GM12878 (cell line): Measurements from ENCODE around the gene KCNA1. TPM values are rescaled to one million over a fixed set of nuclear protein-coding genes. Genes with fewer than 3 reads are reported as not detected.

Experiments
- ATAC-seq: fragments of 200-7000 bp; cut with Tn5 transposase; 3 replicates; pipeline ENCODE4 v1.9.1; 2020; ENCODE audit warnings: mild to moderate bottlenecking, moderate library complexity
- Bru-seq: library from RNA; stranded (reverse); fragments of 400-500 nt; gene quantifications from one replicate; lab custom pipeline; 2021; lab: Mats Ljungman, UMichigan
- BruChase-seq, 2 experiments: library from RNA; stranded (reverse); fragments of 400-500 nt; gene quantifications; one replicate each; lab custom pipeline; 2021; lab: Mats Ljungman, UMichigan
- BruUV-seq: library from RNA; stranded (reverse); fragments of 400-500 nt; replicated peaks from 2 replicates; lab custom pipeline; 2021; lab: Mats Ljungman, UMichigan
- CTCF ChIA-PET: fragments of 300-600 bp; sonication (Branson Sonifier 250); formaldehyde crosslinking; extraction: SDS; loops from one replicate; lab custom pipeline; 2021; ENCODE audit warnings: inconsistent platforms; lab: Yijun Ruan, JAX
- POLR2A ChIA-PET: fragments of 350-600 bp; formaldehyde crosslinking; extraction: SDS; loops from one replicate; lab custom pipeline; 2021; ENCODE audit warnings: inconsistent platforms; lab: Charles Lee
- RAD21 ChIA-PET: fragments of 300-600 bp; sonication (Branson Sonifier 250); formaldehyde crosslinking; loops from one replicate; lab custom pipeline; 2023; ENCODE audit warnings: antibody characterized with exemption; ENCODE audit not compliant: unreplicated experiment; lab: Charles Lee
- SMC1A ChIA-PET: fragments of 300-600 bp; sonication (Branson Sonifier 250); formaldehyde crosslinking; loops from one replicate; lab custom pipeline; 2023; ENCODE audit not compliant: unreplicated experiment, uncharacterized antibody; lab: Charles Lee
- DNase-seq: peaks from one replicate; pipeline ENCODE4 v3.0.0-alpha.2; 2011; ENCODE audit warnings: low read depth, low spot score
- FAIRE-seq: peaks from 3 replicates; lab custom pipeline; 2011; peaks lifted over from hg19 to GRCh38; lab: Jason Lieb, UNC
- H2AFZ ChIP-seq: 2 replicates; pipeline ENCODE4 v1.6.0; 2011; ENCODE audit warnings: low read depth, low read length, control low read depth; ENCODE audit not compliant: control insufficient read depth
- H3K27ac ChIP-seq: 2 replicates; pipeline ENCODE4 v1.5.1; 2011; ENCODE audit warnings: control low read depth; ENCODE audit not compliant: control insufficient read depth, insufficient read depth
- H3K27me3 ChIP-seq, 2 experiments: replicated peaks in 1 of 2; 2 replicates each; pipeline versions ENCODE4 v1.6.0 to v1.6.1; 2011; ENCODE audit warnings: low read length in 1 of 2; ENCODE audit not compliant: control insufficient read depth in 2 of 2, insufficient read depth in 2 of 2
- H3K36me3 ChIP-seq, 2 experiments: 2 replicates each; pipeline ENCODE4 v1.5.1; 2011; ENCODE audit warnings: low read length in 1 of 2; ENCODE audit not compliant: control insufficient read depth in 2 of 2, insufficient read depth in 2 of 2
- H3K4me1 ChIP-seq: 2 replicates; pipeline ENCODE4 v1.6.1; 2011; ENCODE audit warnings: mild to moderate bottlenecking, low read length, moderate library complexity, mixed read lengths; ENCODE audit not compliant: control insufficient read depth, insufficient read depth
- H3K4me2 ChIP-seq: 2 replicates; pipeline ENCODE4 v1.6.0; 2011; ENCODE audit warnings: control low read depth; ENCODE audit not compliant: control insufficient read depth, insufficient read depth
- H3K4me3 ChIP-seq: fragments of 200-600 bp; sonication (generic); 2 replicates; pipeline ENCODE4 v1.5.1; 2016
- H3K79me2 ChIP-seq: 2 replicates; pipeline ENCODE4 v1.6.0; 2011; ENCODE audit warnings: low read length; ENCODE audit not compliant: control insufficient read depth, insufficient read depth
- H3K9ac ChIP-seq: 2 replicates; pipeline ENCODE4 v1.8.0; 2011; ENCODE audit warnings: low read length, control low read depth, mixed read lengths; ENCODE audit not compliant: control insufficient read depth, insufficient read depth
- H3K9me3 ChIP-seq: replicated peaks from 3 replicates; pipeline ENCODE4 v1.5.1; 2011; ENCODE audit warnings: mild to moderate bottlenecking, low read length; ENCODE audit not compliant: control insufficient read depth, insufficient read depth
- H4K20me1 ChIP-seq: 2 replicates; pipeline ENCODE4 v1.6.0; 2011; ENCODE audit not compliant: control insufficient read depth, insufficient read depth
- CEBPZ ChIP-seq: fragments of 150-350 bp; IDR thresholded peaks from 2 replicates; pipeline ENCODE4 v1.6.1; 2016; ENCODE audit warnings: low read depth, low read length
- GATAD2B ChIP-seq: fragments of 450-650 bp; conservative IDR thresholded peaks from 2 replicates; pipeline ENCODE4 v1.6.1; 2017; ENCODE audit warnings: low read depth, mild to moderate bottlenecking, moderate library complexity
- POLR2A ChIP-seq: IDR thresholded peaks from 2 replicates; pipeline ENCODE4 v1.6.1; 2011; ENCODE audit warnings: low read depth, mild to moderate bottlenecking, low read length
- REST ChIP-seq: IDR thresholded peaks from 2 replicates; pipeline ENCODE4 v1.6.1; 2012; ENCODE audit warnings: mild to moderate bottlenecking, low read depth, low read length
- WGBS: methylation state at CpG from one replicate; pipeline ENCODE4 v1.1.6; 2016; ENCODE audit warnings: low lambda C conversion rate; ENCODE audit not compliant: insufficient replicate concordance, insufficient coverage; ENCODE audit errors: missing lambda C conversion rate; 5-methylcytosine and 5-hydroxymethylcytosine counted together
- in situ Hi-C: fragments of 300-500 bp; cut with MboI; formaldehyde crosslinking; loops from 9 replicates; pipeline ENCODE4 v1.14.3; 2018; ENCODE audit warnings: mixed read lengths
- intact Hi-C: fragments of 100-400 bp; cut with micrococcal nuclease; formaldehyde crosslinking; loops from one replicate; pipeline ENCODE4 v1.14.2; 2022; ENCODE audit not compliant: unreplicated experiment
- long read RNA-seq, 2 experiments: library from polyadenylated mRNA; unstranded; transcript quantifications; one replicate each; pipeline ENCODE4 v2.0.0, GENCODE V29; 2019 to 2020
- polyA minus RNA-seq, 3 experiments: library from RNA; depleted of rRNA, polyadenylated mRNA; stranded (reverse); fragments of >200 nt; gene quantifications; 2 replicates each; pipeline ENCODE4 v1.2.3, GENCODE V29; 2011
- polyA plus RNA-seq, 11 experiments: library from polyadenylated mRNA; depleted of rRNA in 4 of 11; unstranded in 6 of 11; stranded (reverse) in 5 of 11; fragments of >200 nt; fragmentation: Nextera tagmentation in 4 of 11; fragmentation: Illumina TruSeq in 1 of 11; extraction: Ambion mirVana in 4 of 11; extraction: Trizol in 1 of 11; gene quantifications; 1 replicate in 1 of 11; 2 replicates in 10 of 11; pipeline versions ENCODE4 v1.2.1 to v1.2.3, GENCODE V29; 2011 to 2016; ENCODE audit warnings: inconsistent platforms in 2 of 11, missing spikeins in 2 of 11, low read depth in 1 of 11
- total RNA-seq, 4 experiments: library from RNA; depleted of rRNA in 3 of 4; stranded (reverse); fragments of >200 nt in 3 of 4; fragmentation: Illumina TruSeq in 1 of 4; extraction: Trizol in 1 of 4; gene quantifications; 2 replicates each; pipeline versions ENCODE4 v1.2.1 to v1.2.3, GENCODE V29; 2013 to 2021

The KCNA1 gene
- total RNA-seq (2013; cell fraction: nucleolus; rRNA removed): 0.25 and 0.32 TPM in 2 replicates
- total RNA-seq (2014; rRNA removed): 0.68 and 1.1 TPM in 2 replicates
- 0.58 and 0.69 TPM in 2 replicates for total RNA-seq (2014; rRNA removed; fragmentation: Illumina TruSeq; extraction: Trizol)
- 0.36 and 0.72 TPM in 2 replicates for total RNA-seq (2021)
- polyA plus RNA-seq (2011; ENCODE audit: low read depth): 1.6 TPM
- polyA plus RNA-seq (2011; rRNA removed): 0.08 and 0.09 TPM in 2 replicates
- polyA plus RNA-seq (2011; cell fraction: cytosol; rRNA removed): 0.10 and 0.13 TPM in 2 replicates
- polyA plus RNA-seq (2011; cell fraction: nucleus; rRNA removed): 0.06 and 0.19 TPM in 2 replicates
- 2.2 and 2.8 TPM in 2 replicates for polyA plus RNA-seq (2012)
- 0.40 and 0.68 TPM in 2 replicates for polyA plus RNA-seq (2014; fragmentation: Illumina TruSeq; extraction: Trizol)
- under 1 TPM; 0.29 to 0.31 TPM for polyA plus RNA-seq (2014; fragmentation: Nextera tagmentation; extraction: Ambion mirVana)
- polyA plus RNA-seq (2014; rRNA removed): 0.34 and 0.77 TPM in 2 replicates
- polyA plus RNA-seq (2016; fragmentation: Nextera tagmentation; extraction: Ambion mirVana): under 1 TPM; 0.05 to 0.15 TPM
- 0.31 and 0.59 TPM in 2 replicates for polyA minus RNA-seq (2011; rRNA and poly(A)+ RNA removed)
- not detected in 2 replicates for polyA minus RNA-seq (2011; cell fraction: cytosol; rRNA and poly(A)+ RNA removed)
- polyA minus RNA-seq (2011; cell fraction: nucleus; rRNA and poly(A)+ RNA removed): under 0.01 TPM in 1 of 2 replicates, not detected in the other
- percentile 28 among the genes with signal in this experiment for Bru-seq, nascent RNA
- BruChase-seq, experiment 1, labeled RNA remaining after a 6-hour chase: percentile 31 among the genes with signal in this experiment
- percentile 36 among the genes with signal in this experiment for BruChase-seq, experiment 2, labeled RNA remaining after a 2-hour chase
- long read RNA-seq, experiment 1: 0 reads
- long read RNA-seq, experiment 2: 0 reads

- H3K27ac ChIP-seq: peak within 1 kb of the TSS; percentile 17
- peaks cover 16% of the 10 kb centered on the region for H3K4me1 ChIP-seq
- 0 out of 2 replicates have a peak, but pooled peaks have one; percentile 30 for TF ChIP-seq POLR2A
- no peak for TF ChIP-seq REST
- TF ChIP-seq CEBPZ: no peak
- TF ChIP-seq GATAD2B: no peak
- WGBS: 13% methylated on average over 59 of the region's 67 CpGs
- ChIA-PET POLR2A (no interaction called here), SMC1A (no interaction called here), CTCF (interaction anchor here (0.7 kb wide), 1 partner anchor 37 kb away, joined by 3 read pairs; no protein-coding TSS in a partner anchor), RAD21 (no interaction called here)
- ATAC-seq (peak; percentile 43), FAIRE-seq (no peak), DNase-seq (no peak)
- peak within 1 kb of the TSS; percentile 65 for H3K9ac ChIP-seq
- no peaks in the 10 kb centered on the region; the same call in 1 of the 2 replicates for H3K79me2 ChIP-seq
- in situ Hi-C loops (no loop called here), intact Hi-C loops (loop anchor here (5.0 kb wide), 1 partner anchor 77 kb away; no protein-coding TSS in a partner anchor)
- H2AFZ ChIP-seq: peak within 1 kb of the TSS; percentile 80
- peaks cover 9 to 15% of the 10 kb centered on the region in 2 experiments; a peak in 3 of 4 replicates for H3K27me3 ChIP-seq
- no peaks in the 10 kb centered on the region for H4K20me1 ChIP-seq
- peak within 1 kb of the TSS; percentile 80 for H3K4me3 ChIP-seq
- H3K36me3 ChIP-seq: no peaks in the 10 kb centered on the region
- no TSS peak for BruUV-seq
- H3K4me2 ChIP-seq: peak within 1 kb of the TSS; percentile 94
- no peaks in the 10 kb centered on the region; the same call in 2 of the 3 replicates for H3K9me3 ChIP-seq
Measured at GRCh38 chr12:4909734-4910501, at the start of gene KCNA1. TSS of gene KCNA1 (plus strand) at chr12:4909905. CDS start at chr12:4911379, 1,474 bp downstream.
